ENCODE measurements around the gene TNNT1. TPM values are rescaled to one million over a fixed set of nuclear protein-coding genes. Genes with fewer than 3 reads are reported as not detected.

TNNT1 gene
- total and polyA plus RNA-seq, 8 donors: 1.1 to 4.3 (median 1.6) TPM; not detected in 1

GRCh38 chr19:55101261-55101660 lies 47.7 kb downstream of the TNNT1 start:
- TF ChIP-seq CTCF (IDR thresholded peaks at IDR 0.05): no peak

GRCh38 chr19:55099557-55100506 lies 49.2 kb downstream of the TNNT1 start:
- Histone ChIP-seq H3K9me3 (no peaks in the 10 kb centered on the region), H3K4me1 (peaks cover 0 to 8% of the 10 kb centered on the region in 2 donors), H3K27ac (no peak overlapping the region), H3K4me3 (no peak overlapping the region), H3K27me3 (no peaks in the 10 kb centered on the region), H3K36me3 (peaks cover 0 to 79% of the 10 kb centered on the region in 2 donors)
- ATAC-seq (no peak), DNase-seq (no peak)
- intact Hi-C loops (cut with DNase I): no loop called here
- no peak for TF ChIP-seq CTCF (IDR thresholded peaks at IDR 0.05)

More at GRCh38 chr19:55101261-55101660, 47.7 kb downstream of the TNNT1 start:
- no peak for ATAC-seq
- Histone ChIP-seq H3K4me3 (no peak overlapping the region), H3K27ac (no peak overlapping the region), H3K27me3 (no peaks in the 10 kb centered on the region), H3K4me1 (peaks cover 0 to 8% of the 10 kb centered on the region in 2 donors), H3K9me3 (no peaks in the 10 kb centered on the region), H3K36me3 (peaks cover 0 to 74% of the 10 kb centered on the region in 2 donors)
- intact Hi-C loops (cut with DNase I): no loop called here
- DNase-seq: no peak

- H3K36me3 ChIP-seq: peaks cover 0 to 87% of the 10 kb centered on the region in 2 donors
- intact Hi-C loops (cut with DNase I): no loop called here
- peaks cover 0 to 8% of the 10 kb centered on the region in 2 donors for H3K4me1 ChIP-seq
- peak in 1 of 4 donors; percentile 68 for DNase-seq
- H3K4me3 ChIP-seq: no peak overlapping the region
- peak; percentile 51 for ATAC-seq
- H3K9me3 ChIP-seq: no peaks in the 10 kb centered on the region
- H3K27me3 ChIP-seq: no peaks in the 10 kb centered on the region
- no peak overlapping the region for H3K27ac ChIP-seq
- TF ChIP-seq CTCF (IDR thresholded peaks at IDR 0.05): no peak
These were observed 50.1 kb downstream of the TNNT1 start for GRCh38 chr19:55098716-55099556.

- Histone ChIP-seq H3K27me3 (no peaks in the 10 kb centered on the region), H3K9me3 (no peaks in the 10 kb centered on the region), H3K4me3 (no peak overlapping the region), H3K4me1 (peaks cover 0 to 8% of the 10 kb centered on the region in 2 donors), H3K27ac (no peak overlapping the region), H3K36me3 (peaks cover 0 to 80% of the 10 kb centered on the region in 2 donors)
- DNase-seq: peak in 1 of 4 donors; percentile 50
- TF ChIP-seq CTCF (IDR thresholded peaks at IDR 0.05): no peak
- intact Hi-C loops (cut with DNase I): no loop called here
- peak; percentile 38 for ATAC-seq
These were observed 50.9 kb downstream of the TNNT1 start for GRCh38 chr19:55097864-55098715.
